GM21528 (cell line): ENCODE results near the gene SLIT1.

Source experiments
- ATAC-seq: cut with Tn5 transposase; IDR thresholded peaks from one replicate; pipeline ENCODE4 v1.9.1; 2021; ENCODE audit warnings: mild to moderate bottlenecking, moderate library complexity; ENCODE audit not compliant: unreplicated experiment, low FRiP score

SLIT1 gene

GRCh38 chr10:97185326-97186058 is at the start of gene SLIT1:
Gene SLIT1, minus strand, starts transcription at chr10:97185959. Its CDS starts 285 bp downstream, at chr10:97185674.
- ATAC-seq = no peak

DNA sequence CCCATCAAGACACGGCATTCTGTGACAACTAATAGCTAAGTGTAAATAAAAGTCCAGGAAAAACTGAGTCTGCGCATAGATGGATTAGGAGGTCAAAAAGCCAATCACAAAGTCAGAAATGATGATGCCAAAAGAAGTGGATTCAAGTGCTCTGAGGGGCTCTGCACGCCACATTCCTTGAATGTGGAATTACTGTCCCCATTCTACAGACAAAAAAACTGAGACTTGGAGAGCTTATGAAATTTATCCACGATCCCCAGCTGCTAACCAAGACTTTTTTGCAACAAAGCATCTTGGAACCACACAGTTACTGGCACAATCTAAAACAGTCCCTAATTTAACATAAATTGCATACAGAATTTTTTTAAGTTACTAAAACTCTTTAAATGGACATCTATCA is 49.6 kb upstream of the SLIT1 start:
- no peak for ATAC-seq

GRCh38 chr10:97234400-97234799 is 48.6 kb upstream of the SLIT1 start:
- ATAC-seq = no peak

DNA sequence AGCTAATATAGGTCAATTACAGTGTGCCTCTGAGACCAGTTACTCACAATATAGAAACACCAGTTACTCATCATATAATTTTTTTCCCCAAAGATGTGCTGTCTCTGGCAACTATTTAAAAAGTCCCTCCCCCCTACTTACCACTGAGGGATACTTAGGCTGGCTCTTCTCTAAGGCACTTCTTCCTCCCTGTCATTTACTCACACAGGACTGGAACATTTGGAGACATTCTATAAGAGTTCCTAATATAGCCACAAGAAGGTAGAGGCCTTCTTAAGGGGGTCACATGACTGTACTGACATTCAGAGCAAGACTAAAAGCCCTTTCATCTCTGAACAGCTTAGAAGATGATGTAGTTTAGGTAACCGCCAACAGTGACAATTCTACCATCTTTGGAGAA is 44.4 kb upstream of the SLIT1 start:
- ATAC-seq = no peak

DNA sequence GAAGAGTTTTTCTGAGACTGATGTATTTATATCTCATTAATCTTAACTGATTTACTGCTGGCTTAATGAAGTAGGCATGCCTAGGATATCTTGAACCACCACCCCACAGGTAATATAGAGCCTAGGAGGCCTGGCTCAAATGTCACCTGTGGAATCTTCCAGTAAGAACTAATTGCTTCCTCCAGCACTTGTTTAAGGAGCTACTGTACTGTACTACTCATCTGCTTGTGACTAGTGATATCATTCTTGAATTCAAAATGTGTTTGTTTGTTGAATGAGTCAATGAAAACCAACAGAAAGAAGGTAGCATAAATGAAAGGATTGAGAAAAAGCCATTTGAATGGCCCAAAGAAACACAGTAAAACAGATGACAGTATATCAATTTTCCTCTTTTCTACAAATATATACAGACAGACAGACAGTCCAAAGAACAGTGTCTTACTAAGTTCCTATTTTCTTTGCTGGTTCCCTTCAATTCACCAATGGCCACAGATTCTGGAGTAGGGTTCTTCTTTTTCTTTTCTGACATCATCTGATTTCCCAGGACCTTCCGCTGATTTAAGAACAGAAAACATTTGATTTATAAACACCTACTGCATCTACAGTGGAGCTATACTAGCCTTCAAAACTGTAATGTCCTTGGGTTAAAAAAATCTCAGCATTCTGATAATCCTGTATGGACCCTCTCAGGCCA is 43.7 kb upstream of the SLIT1 start:
- ATAC-seq = no peak

- ATAC-seq = no peak
Observed at GRCh38 chr10:97228775-97229157, 43.0 kb upstream of the SLIT1 start.

DNA sequence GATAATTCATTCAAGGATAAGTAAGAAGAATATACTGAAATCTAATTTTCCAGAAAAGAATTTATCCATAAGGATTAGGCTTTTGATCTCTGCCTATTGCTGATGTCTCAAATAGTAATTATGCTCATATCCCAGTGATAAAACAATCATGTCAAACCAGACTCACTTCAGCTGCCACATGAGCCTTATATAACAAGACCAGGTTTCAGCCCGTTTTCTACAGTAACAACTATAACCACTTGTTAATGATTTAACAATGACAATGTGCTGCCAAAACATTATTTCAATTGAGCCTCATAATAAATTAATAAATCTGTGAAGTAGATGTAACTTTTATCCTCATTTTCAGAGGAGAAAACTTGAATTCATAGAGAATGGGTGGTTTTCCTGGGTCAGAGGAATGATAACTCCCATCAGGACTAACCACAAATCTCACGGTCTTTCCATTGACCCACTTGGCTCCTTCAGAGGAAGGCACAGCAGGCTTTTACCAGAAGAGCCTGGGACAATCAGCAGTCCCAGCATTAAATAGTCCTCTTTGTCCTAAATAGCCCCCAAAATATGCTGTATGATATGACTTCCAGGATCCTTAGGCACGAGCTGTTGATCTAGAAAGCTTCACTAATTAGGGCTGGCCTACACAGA is 42.5 kb upstream of the SLIT1 start:
- no peak for ATAC-seq

GRCh38 chr10:97226398-97226797 is 40.6 kb upstream of the SLIT1 start:
- ATAC-seq = no peak

DNA sequence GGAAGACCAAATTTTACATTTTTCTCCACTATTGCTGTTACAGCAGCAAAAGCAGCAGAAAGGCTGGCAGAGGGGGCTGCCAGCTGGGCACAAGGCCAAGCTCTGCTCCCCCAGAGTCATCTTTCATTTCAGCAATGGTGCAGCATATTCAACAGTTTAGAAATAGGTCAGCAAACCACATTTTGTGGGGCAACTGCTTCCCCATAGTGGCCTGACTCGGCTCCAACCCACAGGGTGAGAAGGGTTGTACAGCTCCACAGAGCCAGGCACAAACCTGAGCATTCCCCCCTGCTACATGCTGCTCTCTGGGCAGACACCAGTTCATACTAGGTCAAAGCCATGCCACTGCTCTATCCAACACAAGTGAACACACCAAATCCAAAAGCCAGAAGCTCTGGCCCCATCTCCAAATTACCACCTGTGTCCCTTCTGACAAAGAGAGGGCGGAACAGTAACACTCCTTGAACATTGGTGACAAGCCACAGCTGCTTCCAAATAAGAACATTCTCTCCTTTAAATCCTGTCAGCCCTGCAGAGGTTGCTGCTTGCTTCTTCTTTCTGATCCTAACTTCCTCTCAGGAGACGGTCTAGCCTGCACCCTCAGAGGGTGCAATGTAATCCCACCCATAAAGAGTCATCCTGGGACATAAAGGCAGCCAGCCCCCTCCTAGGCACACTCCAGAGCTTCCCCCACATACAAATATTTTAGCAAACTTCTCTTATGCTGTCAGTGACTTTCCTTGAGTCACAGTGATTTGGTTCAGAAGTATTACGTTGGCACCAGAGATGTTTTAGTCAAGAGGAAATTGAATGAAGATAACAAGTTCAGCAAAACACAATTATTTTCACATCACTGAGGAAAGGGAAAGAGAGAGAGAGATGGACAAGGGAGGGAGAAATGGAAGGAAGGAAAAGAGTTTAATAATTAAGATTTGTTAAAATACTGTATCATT is 39.0 kb upstream of the SLIT1 start:
- no peak for ATAC-seq

GRCh38 chr10:97222326-97222961 is 36.7 kb upstream of the SLIT1 start:
- no peak for ATAC-seq

DNA sequence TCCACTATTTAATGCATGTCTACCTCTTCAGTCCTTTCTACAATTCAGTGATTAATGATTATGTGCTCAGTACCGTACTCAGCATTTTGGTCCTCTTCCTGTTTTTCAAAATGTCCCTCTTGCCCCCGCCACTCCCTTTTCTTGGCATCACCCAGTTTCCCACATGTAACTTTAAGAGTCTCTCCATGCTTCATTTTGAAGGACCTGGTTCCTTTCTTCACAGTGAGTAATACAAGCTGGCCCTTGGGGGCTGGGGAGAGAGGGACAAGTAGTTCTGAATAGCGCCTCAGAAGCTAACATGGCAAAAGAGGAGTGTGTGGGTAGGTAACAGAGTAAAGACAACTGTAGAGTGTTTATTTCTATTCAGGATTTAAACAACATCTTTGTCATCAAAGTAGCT is 34.6 kb upstream of the SLIT1 start:
- no peak for ATAC-seq

DNA sequence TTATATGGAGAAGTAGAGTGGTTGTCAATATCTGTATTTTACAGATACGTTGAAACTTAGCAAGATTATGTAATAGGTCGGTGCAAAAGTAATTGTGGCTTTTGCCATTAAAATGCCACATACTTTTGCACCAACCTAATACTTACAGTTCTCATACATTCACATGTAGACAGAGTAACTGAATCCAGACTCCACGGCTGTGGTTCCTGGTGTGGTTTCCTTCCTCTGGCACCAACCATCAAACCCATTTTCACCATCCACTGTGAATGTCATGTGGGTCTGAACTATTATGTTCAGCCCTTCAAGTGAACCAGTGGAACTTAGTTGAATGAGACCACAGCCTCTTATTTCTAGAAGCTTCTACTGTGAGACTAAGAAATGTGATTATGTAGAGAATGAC is 31.5 kb upstream of the SLIT1 start:
- no peak for ATAC-seq

GRCh38 chr10:97215619-97216260 is 30.0 kb upstream of the SLIT1 start:
- no peak for ATAC-seq

- no peak for ATAC-seq
Observed at GRCh38 chr10:97213431-97213830, 27.7 kb upstream of the SLIT1 start.

DNA sequence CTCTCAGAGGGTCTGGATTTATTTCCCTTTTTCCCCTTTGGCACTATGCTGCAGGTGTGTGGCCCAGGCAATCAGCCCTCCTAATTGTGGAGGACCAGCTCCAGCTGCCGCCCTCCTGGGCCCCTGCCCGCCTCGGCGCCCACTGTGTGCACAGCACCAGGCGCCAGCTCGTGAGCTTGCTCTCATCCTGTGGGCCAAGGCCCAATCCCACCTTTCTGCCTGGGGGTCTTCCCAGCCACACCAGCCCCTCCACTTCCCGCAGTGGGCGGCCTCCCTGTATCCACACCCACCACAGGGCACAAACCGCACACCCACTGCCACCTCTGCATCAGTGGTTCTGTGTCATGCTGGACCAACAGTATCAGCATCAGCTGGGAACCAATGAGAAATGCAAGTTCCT is 25.5 kb upstream of the SLIT1 start:
- no peak for ATAC-seq

- ATAC-seq = no peak
Observed at GRCh38 chr10:97210543-97210960, 24.8 kb upstream of the SLIT1 start.

- no peak for ATAC-seq
Observed at GRCh38 chr10:97207756-97208346, 22.1 kb upstream of the SLIT1 start.

GRCh38 chr10:97207131-97207530 is 21.4 kb upstream of the SLIT1 start:
- ATAC-seq = no peak
